Stomach (tissue), 9 donors: ENCODE data around the gene PPIF. TPM values are rescaled to one million over a fixed set of nuclear protein-coding genes. Genes with fewer than 3 reads are reported as not detected.

ENCODE experiments used
- DNase-seq, 2 donors: peaks; one replicate each; pipeline versions ENCODE4 v3.0.0 to v3.0.0-alpha.2; 2013 to 2019
- H3K27ac ChIP-seq, 5 donors: fragments of 200-600 bp in 4 of 5; sonication (generic) in 4 of 5; one replicate each; pipeline ENCODE4 v1.5.1; 2013 to 2019; ENCODE audit warnings: mild to moderate bottlenecking in 1 of 5, moderate library complexity in 1 of 5
- H3K27me3 ChIP-seq, 3 donors: fragments of 200-600 bp; sonication (generic); one replicate each; pipeline ENCODE4 v1.5.1; 2017 to 2019; ENCODE audit warnings: mixed run types in 1 of 3
- H3K36me3 ChIP-seq, 4 donors: fragments of 200-600 bp; sonication (generic); 1 replicate in 3 of 4; 2 replicates in 1 of 4; pipeline ENCODE4 v1.5.1; 2016 to 2019
- H3K4me1 ChIP-seq, 4 donors: fragments of 200-600 bp; sonication (generic); one replicate each; pipeline ENCODE4 v1.5.1; 2016 to 2019
- H3K4me3 ChIP-seq, 4 donors: fragments of 200-600 bp; sonication (generic) in 3 of 4; one replicate each; pipeline ENCODE4 v1.5.1; 2016 to 2019; ENCODE audit warnings: mild to moderate bottlenecking in 1 of 4
- H3K9me3 ChIP-seq, 4 donors: fragments of 200-600 bp; sonication (generic); one replicate each; pipeline ENCODE4 v1.5.1; 2016 to 2019
- CTCF ChIP-seq, 7 experiments: fragments of 450-650 bp in 4 of 7; fragments of 200-600 bp in 3 of 7; sonication (generic) in 3 of 7; IDR thresholded peaks; one replicate each; pipeline ENCODE4 v1.5.1; 2016 to 2019; ENCODE audit warnings: antibody characterized with exemption in 7 of 7, control low read depth in 2 of 7, mild to moderate bottlenecking in 1 of 7
- EP300 ChIP-seq: sonication (generic); formaldehyde crosslinking; IDR thresholded peaks from one replicate; pipeline ENCODE4 v1.6.1; 2017; ENCODE audit warnings: antibody characterized with exemption
- POLR2A ChIP-seq, 4 donors: fragments of 450-650 bp; IDR thresholded peaks; one replicate each; pipeline ENCODE4 v1.6.1; 2016; ENCODE audit warnings: antibody characterized with exemption in 4 of 4, control low read depth in 2 of 4, mild to moderate bottlenecking in 1 of 4, moderate library complexity in 1 of 4
- POLR2AphosphoS5 ChIP-seq, 3 donors: sonication (generic); formaldehyde crosslinking; IDR thresholded peaks; one replicate each; pipeline ENCODE4 v1.6.1; 2016; ENCODE audit warnings: antibody characterized with exemption in 3 of 3
- WGBS, 5 donors: extraction: QIAGEN DNeasy Blood & Tissue Kit in 3 of 5; methylation state at CpG; one replicate each; pipeline versions ENCODE4 v1.1.5 to v1.1.7; 2013 to 2018; 5-methylcytosine and 5-hydroxymethylcytosine counted together
- intact Hi-C: fragments of 100-400 bp; cut with DNase I; formaldehyde crosslinking; loops from one replicate; pipeline ENCODE4 v1.15.1; 2023; ENCODE audit warnings: low total_unique reads
- polyA plus RNA-seq, 3 donors: library from polyadenylated mRNA; stranded (reverse); fragments of 200-250 nt; gene quantifications; one replicate each; pipeline ENCODE4 v1.2.3, GENCODE V29; 2013
- total RNA-seq, 5 donors: library from RNA; depleted of rRNA; stranded (reverse); fragments of >200 nt; gene quantifications; one replicate each; pipeline versions ENCODE4 v1.1.0 to v1.2.3, GENCODE V29; 2014 to 2016
- donor health status: healthy with polysubstance abuse.
- donor health status: Bipolar disorder and iron deficiency.
- donor health status: healthy.

Gene PPIF
- total and polyA plus RNA-seq, 8 donors: 6.4 to 177 (median 50.8) TPM

- intact Hi-C loops: no loop called here
- WGBS, 5 donors: 77 to 80% (median 78%) methylated on average over 4 of the region's 4 CpGs
- TF ChIP-seq POLR2AphosphoS5 (IDR thresholded peaks at IDR 0.05) (no peak), POLR2A (IDR thresholded peaks at IDR 0.05) (no peak), CTCF (IDR thresholded peaks at IDR 0.05) (no peak), EP300 (no peak)
- DNase-seq: no peak
- peaks cover 0 to 7% (median 4%) of the 10 kb centered on the region in 4 donors for H3K4me1 ChIP-seq
- H3K36me3 ChIP-seq: peaks cover 0 to 8% (median 2%) of the 10 kb centered on the region in 4 donors
- H3K4me3 ChIP-seq: no peak overlapping the region
- no peak overlapping the region for H3K27ac ChIP-seq
- H3K9me3 ChIP-seq: peaks cover 0 to 4% (median 0%) of the 10 kb centered on the region in 4 donors
- no peaks in the 10 kb centered on the region for H3K27me3 ChIP-seq
Measured at GRCh38 chr10:79361726-79362397, 14.6 kb downstream of the PPIF start.

DNA sequence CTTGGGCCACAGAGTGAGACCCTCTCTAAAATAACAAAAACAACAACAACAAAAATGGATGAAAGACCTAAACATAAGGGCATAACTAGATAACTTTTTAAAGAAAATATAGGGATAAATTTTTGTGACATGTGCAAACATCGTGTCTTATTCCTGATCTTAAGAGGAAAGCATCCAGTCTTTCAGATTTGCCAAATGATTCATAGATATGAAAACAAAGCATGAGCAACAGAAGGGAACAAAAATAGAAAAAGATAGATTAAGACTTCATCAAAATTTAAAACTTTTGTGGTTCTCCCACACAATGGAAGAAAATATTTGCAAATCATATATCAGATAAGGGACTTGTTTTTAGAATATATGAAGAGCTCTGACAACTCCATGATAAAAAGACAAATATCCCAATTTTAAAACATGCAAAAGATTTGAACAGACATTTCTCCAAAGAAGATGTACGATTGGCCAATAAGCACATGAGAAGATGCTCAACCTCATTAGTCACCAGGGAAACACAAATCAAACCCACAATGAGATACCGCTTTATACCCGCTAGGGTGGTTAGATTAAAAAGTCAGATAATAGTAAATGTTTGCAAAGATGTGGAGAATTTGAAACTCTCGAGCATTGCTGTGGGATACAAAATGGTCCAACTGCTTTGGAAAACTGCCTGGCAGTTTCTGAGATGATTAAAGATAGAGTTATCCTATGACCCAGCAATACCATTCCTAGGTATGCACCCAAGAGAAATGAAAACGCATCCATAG lies 20.3 kb downstream of the PPIF start:
- H3K4me1 ChIP-seq: no peaks in the 10 kb centered on the region
- no peak overlapping the region for H3K4me3 ChIP-seq
- TF ChIP-seq POLR2A (IDR thresholded peaks at IDR 0.05): no peak
- no peak for TF ChIP-seq CTCF (IDR thresholded peaks at IDR 0.05)
- no peak for TF ChIP-seq EP300
- DNase-seq: no peak
- intact Hi-C loops: no loop called here
- no peaks in the 10 kb centered on the region for H3K27me3 ChIP-seq
- peaks cover 0 to 9% (median 5%) of the 10 kb centered on the region in 4 donors for H3K9me3 ChIP-seq
- no peaks in the 10 kb centered on the region for H3K36me3 ChIP-seq
- no peak overlapping the region for H3K27ac ChIP-seq
- WGBS, 5 donors: 69 to 85% (median 78%) methylated on average over 6 of the region's 6 CpGs

- Histone ChIP-seq H3K36me3 (no peaks in the 10 kb centered on the region), H3K27me3 (no peaks in the 10 kb centered on the region), H3K9me3 (peaks cover 0 to 9% (median 3%) of the 10 kb centered on the region in 4 donors), H3K4me1 (peaks cover 4 to 17% (median 9%) of the 10 kb centered on the region in 4 donors), H3K27ac (no peak overlapping the region), H3K4me3 (no peak overlapping the region)
- TF ChIP-seq CTCF (IDR thresholded peaks at IDR 0.05) (no peak), EP300 (no peak), POLR2A (IDR thresholded peaks at IDR 0.05) (no peak)
- intact Hi-C loops: loop anchor here (5.0 kb wide), 1 partner anchor 94 kb away; no protein-coding TSS in a partner anchor
- no peak for DNase-seq
- WGBS, 5 donors: 60 to 80% (median 72%) methylated on average over 4 of the region's 4 CpGs
Measured at GRCh38 chr10:79372871-79373270, 25.6 kb downstream of the PPIF start.

GRCh38 chr10:79374312-79375191 lies 27.3 kb downstream of the PPIF start:
- H3K36me3 ChIP-seq: no peaks in the 10 kb centered on the region
- H3K9me3 ChIP-seq: peaks cover 0 to 9% (median 3%) of the 10 kb centered on the region in 4 donors
- no peak overlapping the region for H3K27ac ChIP-seq
- H3K27me3 ChIP-seq: no peaks in the 10 kb centered on the region
- H3K4me1 ChIP-seq: peaks cover 10 to 26% (median 18%) of the 10 kb centered on the region in 4 donors
- H3K4me3 ChIP-seq: no peak overlapping the region
- 6 to 12% (median 11%) methylated on average over 5 to 7 of the region's 7 CpGs for WGBS, 5 donors
- TF ChIP-seq POLR2AphosphoS5 (IDR thresholded peaks at IDR 0.05) (peak in 1 of 3 donors; percentile 62), EP300 (no peak), CTCF (IDR thresholded peaks at IDR 0.05) (peak in 6 of 7 experiments; percentile 93 to 99 (median 96))
- DNase-seq: peak; percentile 89 to 94
- intact Hi-C loops: loop anchor here (5.0 kb wide), 1 partner anchor 93 kb away; no protein-coding TSS in a partner anchor
